Ovary (tissue), 3 donors: ENCODE measurements around the gene MPV17L.
"Not testable (repeated sequence)": the region's sequence is repeated elsewhere in the genome, so short reads cannot be mapped to it uniquely, and the experiment has no call there.

ENCODE experiments used
- CTCF ChIP-seq, 3 donors: fragments of 450-650 bp in 2 of 3; fragments of 200-600 bp in 1 of 3; IDR thresholded peaks; one replicate each; pipeline versions ENCODE4 v1.5.1 to v1.8.0; 2016 to 2022; ENCODE audit warnings: antibody characterized with exemption in 3 of 3, mild to moderate bottlenecking in 1 of 3
- EP300 ChIP-seq: sonication (generic); formaldehyde crosslinking; IDR thresholded peaks from one replicate; pipeline ENCODE4 v1.6.1; 2017; ENCODE audit warnings: antibody characterized with exemption
- POLR2A ChIP-seq: fragments of 450-650 bp; IDR thresholded peaks from one replicate; pipeline ENCODE4 v1.6.1; 2017; ENCODE audit warnings: antibody characterized with exemption, mild to moderate bottlenecking, moderate library complexity
- donor health status: DM: no; HTN: no; CAD: no.

GRCh38 chr16:15354846-15355245 lies 40.7 kb upstream of the MPV17L start:
- TF ChIP-seq CTCF (IDR thresholded peaks at IDR 0.05); POLR2A; EP300: not testable (repeated sequence)
